KMS-11 (cell line): ENCODE measurements around the gene SLC22A31.
"Not testable (repeated sequence)": the region's sequence is repeated elsewhere in the genome, so short reads cannot be mapped to it uniquely, and the experiment has no call there.

Experiments used
- H2AFZ ChIP-seq: fragments of 200-600 bp; sonication (generic); 2 replicates; pipeline ENCODE4 v1.6.1; 2016; ENCODE audit warnings: antibody characterized with exemption, mixed run types, low read depth
- H3K27ac ChIP-seq: fragments of 200-600 bp; sonication (generic); 2 replicates; pipeline ENCODE4 v1.6.1; 2016; ENCODE audit warnings: mild to moderate bottlenecking, mixed run types
- H3K27me3 ChIP-seq: fragments of 200-600 bp; sonication (generic); 2 replicates; pipeline ENCODE4 v1.6.1; 2017; ENCODE audit warnings: mild to moderate bottlenecking, low read depth, mixed run types, moderate library complexity; ENCODE audit not compliant: insufficient read depth
- H3K36me3 ChIP-seq: fragments of 200-600 bp; sonication (generic); 2 replicates; pipeline ENCODE4 v1.6.1; 2017; ENCODE audit warnings: mild to moderate bottlenecking, mixed run types; ENCODE audit not compliant: insufficient read depth
- H3K4me1 ChIP-seq: fragments of 200-600 bp; sonication (generic); 2 replicates; pipeline ENCODE4 v1.6.1; 2016; ENCODE audit warnings: mild to moderate bottlenecking, low read depth, mixed run types; ENCODE audit not compliant: poor library complexity, severe bottlenecking
- H3K4me2 ChIP-seq: fragments of 200-600 bp; sonication (generic); 2 replicates; pipeline ENCODE4 v1.7.0; 2016; ENCODE audit warnings: mild to moderate bottlenecking, mixed run types
- H3K4me3 ChIP-seq: fragments of 200-600 bp; sonication (generic); IDR thresholded peaks from 2 replicates; pipeline ENCODE4 v1.6.1; 2017; ENCODE audit warnings: low read depth, low read length, mixed read lengths; ENCODE audit not compliant: insufficient read depth
- H3K79me2 ChIP-seq: fragments of 200-600 bp; sonication (generic); 2 replicates; pipeline ENCODE4 v1.6.1; 2016; ENCODE audit warnings: low read depth, mixed run types; ENCODE audit not compliant: insufficient read depth
- H3K9ac ChIP-seq: fragments of 200-600 bp; sonication (generic); 2 replicates; pipeline ENCODE4 v1.6.1; 2016; ENCODE audit warnings: mild to moderate bottlenecking, mixed run types
- H4K20me1 ChIP-seq: fragments of 200-600 bp; sonication (generic); 2 replicates; pipeline ENCODE4 v1.6.1; 2016; ENCODE audit warnings: mild to moderate bottlenecking, mixed run types; ENCODE audit not compliant: insufficient read depth
- TF ChIP-seq, protein P1 (sequence below): fragments of 200-600 bp; sonication (generic); conservative IDR thresholded peaks from 2 replicates; pipeline ENCODE4 v1.6.1; 2017; ENCODE audit warnings: low read depth, mild to moderate bottlenecking, antibody characterized with exemption, low read length, moderate library complexity, mixed read lengths

Gene SLC22A31

GRCh38 chr16:89187770-89188392 lies 12.5 kb downstream of the SLC22A31 start:
- H3K36me3 ChIP-seq = no peaks in the 10 kb centered on the region
- no peak overlapping the region for H3K27ac ChIP-seq
- H2AFZ ChIP-seq = no peak overlapping the region
- H3K4me1 ChIP-seq = no peaks in the 10 kb centered on the region
- no peaks in the 10 kb centered on the region for H3K79me2 ChIP-seq
- TF ChIP-seq, protein P1, sequence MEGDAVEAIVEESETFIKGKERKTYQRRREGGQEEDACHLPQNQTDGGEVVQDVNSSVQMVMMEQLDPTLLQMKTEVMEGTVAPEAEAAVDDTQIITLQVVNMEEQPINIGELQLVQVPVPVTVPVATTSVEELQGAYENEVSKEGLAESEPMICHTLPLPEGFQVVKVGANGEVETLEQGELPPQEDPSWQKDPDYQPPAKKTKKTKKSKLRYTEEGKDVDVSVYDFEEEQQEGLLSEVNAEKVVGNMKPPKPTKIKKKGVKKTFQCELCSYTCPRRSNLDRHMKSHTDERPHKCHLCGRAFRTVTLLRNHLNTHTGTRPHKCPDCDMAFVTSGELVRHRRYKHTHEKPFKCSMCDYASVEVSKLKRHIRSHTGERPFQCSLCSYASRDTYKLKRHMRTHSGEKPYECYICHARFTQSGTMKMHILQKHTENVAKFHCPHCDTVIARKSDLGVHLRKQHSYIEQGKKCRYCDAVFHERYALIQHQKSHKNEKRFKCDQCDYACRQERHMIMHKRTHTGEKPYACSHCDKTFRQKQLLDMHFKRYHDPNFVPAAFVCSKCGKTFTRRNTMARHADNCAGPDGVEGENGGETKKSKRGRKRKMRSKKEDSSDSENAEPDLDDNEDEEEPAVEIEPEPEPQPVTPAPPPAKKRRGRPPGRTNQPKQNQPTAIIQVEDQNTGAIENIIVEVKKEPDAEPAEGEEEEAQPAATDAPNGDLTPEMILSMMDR = no peak
- no peaks in the 10 kb centered on the region for H4K20me1 ChIP-seq
- H3K9ac ChIP-seq = no peak overlapping the region
- H3K4me3 ChIP-seq = no peak overlapping the region
- peaks cover 22% of the 10 kb centered on the region for H3K27me3 ChIP-seq
- H3K4me2 ChIP-seq = no peak overlapping the region

DNA sequence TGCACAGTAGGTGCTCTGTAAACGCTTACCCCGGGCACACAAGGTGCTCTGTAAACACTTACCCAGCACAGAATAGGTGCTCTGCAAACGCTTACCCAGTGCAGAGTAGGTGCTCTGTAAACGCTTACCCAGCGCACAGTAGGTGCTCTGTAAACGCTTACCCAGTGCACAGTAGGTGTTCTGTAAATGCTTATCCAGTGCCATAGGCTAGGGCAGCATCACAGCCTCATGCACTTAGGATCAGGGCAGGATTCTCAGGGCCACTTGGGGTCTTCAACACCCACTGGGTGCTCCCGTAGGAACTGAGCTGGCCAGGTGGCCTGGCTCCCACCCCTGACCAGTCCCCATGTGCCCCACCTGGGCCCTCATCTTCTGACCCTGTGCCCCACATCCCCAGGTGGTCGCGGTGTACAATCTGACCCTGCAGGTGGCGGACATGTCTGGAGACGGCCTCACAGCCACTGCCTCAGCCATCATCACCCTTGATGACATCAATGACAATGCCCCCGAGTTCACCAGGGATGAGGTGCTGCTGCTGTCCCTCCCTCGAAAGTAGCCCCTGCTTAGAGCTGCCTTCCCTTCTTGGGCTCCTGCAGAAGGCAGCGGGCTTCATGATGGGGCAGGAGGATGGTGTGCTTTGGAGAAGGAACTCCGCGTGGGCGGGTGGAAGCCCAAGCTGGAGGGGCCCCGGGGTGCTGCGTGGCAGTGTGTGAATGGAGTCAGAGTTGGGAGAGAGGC lies 13.1 kb downstream of the SLC22A31 start:
- Histone ChIP-seq H3K27me3 (peaks cover 29% of the 10 kb centered on the region), H4K20me1 (no peaks in the 10 kb centered on the region), H2AFZ (no peak overlapping the region), H3K36me3 (no peaks in the 10 kb centered on the region), H3K4me3 (no peak overlapping the region), H3K4me2 (no peak overlapping the region), H3K27ac (no peak overlapping the region), H3K4me1 (no peaks in the 10 kb centered on the region), H3K79me2 (no peaks in the 10 kb centered on the region), H3K9ac (no peak overlapping the region)
- TF ChIP-seq, protein P1 = no peak

DNA sequence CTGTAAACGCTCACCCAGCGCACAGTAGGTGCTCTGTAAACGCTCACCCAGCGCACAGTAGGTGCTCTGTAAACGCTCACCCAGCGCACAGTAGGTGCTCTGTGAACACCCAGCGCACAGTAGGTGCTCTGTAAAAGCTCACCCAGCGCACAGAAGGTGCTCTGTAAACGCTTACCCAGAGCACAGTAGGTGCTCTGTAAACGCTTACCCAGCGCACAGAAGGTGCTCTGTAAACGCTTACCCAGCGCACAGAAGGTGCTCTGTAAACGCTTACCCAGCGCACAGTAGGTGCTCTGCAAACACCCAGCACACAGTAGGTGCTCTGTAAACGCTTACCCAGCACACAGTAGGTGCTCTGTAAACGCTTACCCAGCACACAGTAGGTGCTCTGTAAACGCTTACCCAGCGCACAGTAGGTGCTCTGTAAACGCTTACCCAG lies 13.7 kb downstream of the SLC22A31 start:
- H3K9ac ChIP-seq, H4K20me1 ChIP-seq, H3K4me3 ChIP-seq, H2AFZ ChIP-seq, H3K27ac ChIP-seq, H3K4me1 ChIP-seq, H3K79me2 ChIP-seq, H3K36me3 ChIP-seq, H3K4me2 ChIP-seq: not testable (repeated sequence)
- peaks cover 30% of the 10 kb centered on the region for H3K27me3 ChIP-seq

GRCh38 chr16:89185887-89186592 lies 14.3 kb downstream of the SLC22A31 start:
- H3K27ac ChIP-seq, H2AFZ ChIP-seq, H3K79me2 ChIP-seq, H3K4me3 ChIP-seq, H3K36me3 ChIP-seq, H3K4me1 ChIP-seq, H3K4me2 ChIP-seq, H3K9ac ChIP-seq, H4K20me1 ChIP-seq: not testable (repeated sequence)
- H3K27me3 ChIP-seq = peaks cover 36% of the 10 kb centered on the region

DNA sequence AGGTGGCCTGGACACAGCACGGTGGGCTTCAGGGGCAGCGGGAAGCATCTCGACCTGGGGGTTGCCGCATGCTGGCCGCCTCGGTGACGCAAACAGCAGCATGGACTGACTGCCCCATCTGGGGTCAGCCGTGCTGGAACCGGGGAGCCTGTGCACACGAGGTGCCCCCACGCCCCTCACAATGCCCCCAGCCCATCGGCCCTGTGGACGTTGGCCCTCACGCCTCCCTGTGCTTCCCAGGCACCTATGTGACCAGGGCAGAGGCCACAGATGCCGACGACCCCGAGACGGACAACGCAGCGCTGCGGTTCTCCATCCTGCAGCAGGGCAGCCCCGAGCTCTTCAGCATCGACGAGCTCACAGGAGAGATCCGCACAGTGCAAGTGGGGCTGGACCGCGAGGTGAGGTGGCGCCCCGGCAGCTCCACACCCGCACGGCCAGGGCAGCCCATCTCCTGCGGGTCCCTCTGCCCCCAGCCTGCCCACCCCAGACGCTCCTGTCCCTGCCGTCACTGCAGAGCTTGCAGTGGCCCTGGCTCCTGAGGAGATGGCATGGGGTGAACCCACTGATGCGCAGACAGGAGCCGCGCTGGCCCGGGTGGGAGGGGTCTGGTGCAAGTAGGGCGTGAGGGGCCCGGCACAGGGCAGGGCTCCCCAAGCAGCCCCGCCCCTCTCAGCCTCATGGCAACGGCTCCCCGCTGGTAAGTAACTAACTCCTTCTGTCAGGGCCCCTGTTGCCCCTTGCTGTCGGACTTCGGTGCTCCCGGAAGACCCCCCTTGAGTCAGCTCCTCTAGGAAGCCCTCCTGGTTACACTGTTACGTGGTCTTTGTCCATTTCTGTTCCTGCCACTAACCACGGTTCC lies 15.2 kb downstream of the SLC22A31 start:
- no peak overlapping the region for H2AFZ ChIP-seq
- H3K27ac ChIP-seq = no peak overlapping the region
- no peak overlapping the region for H3K4me3 ChIP-seq
- H3K4me2 ChIP-seq = no peak overlapping the region
- no peak overlapping the region for H3K9ac ChIP-seq
- H3K79me2 ChIP-seq = no peaks in the 10 kb centered on the region
- no peaks in the 10 kb centered on the region for H4K20me1 ChIP-seq
- peaks cover 43% of the 10 kb centered on the region for H3K27me3 ChIP-seq
- H3K4me1 ChIP-seq = no peaks in the 10 kb centered on the region
- H3K36me3 ChIP-seq = no peaks in the 10 kb centered on the region
- TF ChIP-seq, protein P1 = no peak
